ENCODE data around the gene HSD17B11.

DNA sequence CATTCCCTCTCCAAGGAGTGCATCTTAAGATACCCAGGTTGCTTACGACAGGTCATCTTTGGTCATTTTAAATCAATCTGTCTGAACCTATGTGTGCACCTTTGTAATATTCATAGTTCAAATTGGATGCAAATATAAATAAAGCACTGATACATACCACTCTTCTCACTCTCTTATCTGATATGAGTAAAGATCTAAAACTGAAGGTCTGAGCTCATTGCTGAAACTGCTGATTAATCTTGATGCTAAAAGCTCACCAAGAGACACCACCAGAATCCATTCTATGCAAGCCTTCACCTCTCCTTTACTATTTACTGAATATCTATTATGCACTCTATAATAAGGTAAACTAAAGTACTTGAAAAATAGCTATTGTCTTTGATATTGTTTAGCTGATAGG, 84.9 kb downstream of the HSD17B11 start:
- TF ChIP-seq, protein P1, sequence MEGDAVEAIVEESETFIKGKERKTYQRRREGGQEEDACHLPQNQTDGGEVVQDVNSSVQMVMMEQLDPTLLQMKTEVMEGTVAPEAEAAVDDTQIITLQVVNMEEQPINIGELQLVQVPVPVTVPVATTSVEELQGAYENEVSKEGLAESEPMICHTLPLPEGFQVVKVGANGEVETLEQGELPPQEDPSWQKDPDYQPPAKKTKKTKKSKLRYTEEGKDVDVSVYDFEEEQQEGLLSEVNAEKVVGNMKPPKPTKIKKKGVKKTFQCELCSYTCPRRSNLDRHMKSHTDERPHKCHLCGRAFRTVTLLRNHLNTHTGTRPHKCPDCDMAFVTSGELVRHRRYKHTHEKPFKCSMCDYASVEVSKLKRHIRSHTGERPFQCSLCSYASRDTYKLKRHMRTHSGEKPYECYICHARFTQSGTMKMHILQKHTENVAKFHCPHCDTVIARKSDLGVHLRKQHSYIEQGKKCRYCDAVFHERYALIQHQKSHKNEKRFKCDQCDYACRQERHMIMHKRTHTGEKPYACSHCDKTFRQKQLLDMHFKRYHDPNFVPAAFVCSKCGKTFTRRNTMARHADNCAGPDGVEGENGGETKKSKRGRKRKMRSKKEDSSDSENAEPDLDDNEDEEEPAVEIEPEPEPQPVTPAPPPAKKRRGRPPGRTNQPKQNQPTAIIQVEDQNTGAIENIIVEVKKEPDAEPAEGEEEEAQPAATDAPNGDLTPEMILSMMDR (IDR thresholded peaks at IDR 0.05), result no peak
- TF ChIP-seq POLR2A (IDR thresholded peaks at IDR 0.05), result no peak

Measured in body of pancreas (tissue), 4 donors.